SKM-1 treated with dmso at 0.1 percent for 144 hours (cell line): ENCODE results near the gene TTC31.
"Not testable (repeated sequence)": the region's sequence is repeated elsewhere in the genome, so short reads cannot be mapped to it uniquely, and the experiment has no call there.

Source experiments
- DNase-seq: peaks from one replicate; lab custom pipeline; 2025; ENCODE audit not compliant: unreplicated experiment; lab: John Stamatoyannopoulos, UW

The TTC31 gene

DNA sequence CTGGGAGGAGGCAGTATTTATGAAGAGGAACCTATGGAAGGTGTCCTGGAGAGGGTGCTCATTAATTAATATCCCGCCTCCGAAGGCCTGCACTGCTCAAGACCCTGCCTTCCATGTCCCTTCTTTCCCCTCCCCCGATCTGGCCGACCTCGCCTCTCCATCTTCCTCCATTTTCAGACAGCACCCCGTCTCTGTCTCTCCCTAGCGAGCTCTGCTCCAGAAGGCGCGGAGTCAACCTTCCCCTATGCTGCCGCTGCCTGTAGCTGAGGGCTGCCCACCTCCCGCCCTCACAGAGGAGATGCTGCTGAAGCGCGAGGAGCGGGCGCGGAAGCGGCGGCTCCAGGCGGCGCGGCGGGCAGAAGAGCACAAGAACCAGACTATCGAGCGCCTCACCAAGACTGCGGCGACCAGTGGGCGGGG, 25.7 kb upstream of the TTC31 start:
- no peak for DNase-seq

DNA sequence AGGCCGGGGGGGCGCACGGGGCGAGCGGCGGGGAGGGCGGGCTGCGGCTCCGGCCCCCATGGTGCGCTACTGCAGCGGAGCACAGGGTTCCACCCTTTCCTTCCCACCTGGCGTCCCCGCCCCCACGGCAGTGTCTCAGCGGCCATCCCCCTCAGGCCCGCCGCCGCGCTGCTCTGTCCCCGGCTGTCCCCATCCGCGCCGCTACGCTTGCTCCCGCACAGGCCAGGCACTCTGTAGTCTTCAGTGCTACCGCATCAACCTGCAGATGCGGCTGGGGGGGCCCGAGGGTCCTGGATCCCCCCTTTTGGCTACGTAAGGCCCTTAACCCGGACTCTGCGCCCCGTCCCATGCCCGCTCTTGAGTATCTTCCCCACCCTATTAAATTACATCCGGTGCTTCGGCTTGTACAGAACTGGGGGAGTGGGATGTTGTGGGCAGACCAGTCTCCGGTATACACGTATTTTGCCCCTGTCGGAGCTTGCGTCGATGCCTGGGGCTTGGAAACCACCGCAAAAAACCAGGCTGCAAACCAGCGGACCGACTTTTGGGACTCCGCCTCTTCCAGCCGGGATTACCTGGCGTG, 25.2 kb upstream of the TTC31 start:
- no peak for DNase-seq

DNA sequence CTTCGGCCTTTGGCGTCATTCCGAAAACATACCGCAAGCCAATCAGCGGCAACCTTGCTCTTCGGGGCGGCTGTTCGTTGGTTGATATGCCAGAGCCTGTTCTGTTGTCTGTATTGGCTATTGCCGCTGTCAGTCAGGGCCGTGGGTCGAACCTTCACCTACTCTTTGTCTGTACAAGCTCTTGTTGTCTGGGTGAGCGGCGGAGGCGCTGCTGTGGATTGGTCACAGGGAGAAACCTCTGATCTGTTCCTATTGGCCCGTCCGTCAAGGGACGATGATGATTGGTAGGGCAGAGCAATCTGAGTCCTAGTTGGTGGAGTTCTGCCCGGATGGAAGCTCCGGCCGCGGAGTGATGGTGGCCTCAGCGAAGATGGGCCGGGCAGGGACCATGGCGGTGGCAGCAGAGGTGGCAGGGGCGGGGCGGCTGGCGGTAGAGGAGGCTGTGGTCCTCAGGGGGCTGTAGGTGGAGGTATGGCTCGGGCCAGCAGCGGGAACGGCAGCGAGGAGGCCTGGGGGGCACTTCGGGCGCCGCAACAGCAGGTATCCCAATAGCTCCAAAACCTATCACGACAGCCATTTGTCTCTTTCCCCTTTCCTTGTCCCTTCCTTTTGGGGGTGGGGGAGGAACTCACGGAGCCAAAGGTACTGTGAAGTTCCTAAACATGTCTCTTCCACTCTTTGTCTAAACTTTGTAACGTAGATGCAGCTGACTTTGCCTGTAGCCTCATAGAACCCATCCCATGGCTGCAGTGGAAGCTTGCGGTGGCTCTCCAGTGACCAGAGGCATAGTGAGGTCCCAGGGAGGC, 24.5 kb upstream of the TTC31 start, which contains the start of gene WBP1:
WBP1 (plus strand) TSS at position 307 of the 806 bp plus-strand sequence; CDS start at position 472, 165 bp downstream.
- DNase-seq: peak; percentile 99

DNA sequence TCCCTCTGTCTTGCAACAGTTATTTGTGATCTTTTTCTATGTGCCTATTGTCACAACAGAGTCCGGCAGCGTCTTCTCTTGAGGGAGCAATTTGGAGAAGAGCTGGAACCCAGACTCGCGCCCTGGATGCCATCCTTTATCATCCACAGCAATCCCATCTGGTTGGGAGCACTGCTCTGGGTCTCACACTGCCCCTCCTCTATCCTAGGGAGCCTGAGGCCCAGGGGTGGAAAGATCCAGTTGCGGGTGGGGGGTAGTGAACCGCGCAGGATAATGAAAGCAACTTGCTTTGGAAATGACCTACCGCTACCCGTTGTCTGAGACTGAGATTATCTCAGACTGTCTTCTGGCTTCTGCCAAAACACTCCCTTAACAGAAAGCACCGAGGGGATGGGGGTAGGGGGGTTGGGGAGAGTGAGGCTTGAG, 23.9 kb upstream of the TTC31 start:
- no peak for DNase-seq

DNA sequence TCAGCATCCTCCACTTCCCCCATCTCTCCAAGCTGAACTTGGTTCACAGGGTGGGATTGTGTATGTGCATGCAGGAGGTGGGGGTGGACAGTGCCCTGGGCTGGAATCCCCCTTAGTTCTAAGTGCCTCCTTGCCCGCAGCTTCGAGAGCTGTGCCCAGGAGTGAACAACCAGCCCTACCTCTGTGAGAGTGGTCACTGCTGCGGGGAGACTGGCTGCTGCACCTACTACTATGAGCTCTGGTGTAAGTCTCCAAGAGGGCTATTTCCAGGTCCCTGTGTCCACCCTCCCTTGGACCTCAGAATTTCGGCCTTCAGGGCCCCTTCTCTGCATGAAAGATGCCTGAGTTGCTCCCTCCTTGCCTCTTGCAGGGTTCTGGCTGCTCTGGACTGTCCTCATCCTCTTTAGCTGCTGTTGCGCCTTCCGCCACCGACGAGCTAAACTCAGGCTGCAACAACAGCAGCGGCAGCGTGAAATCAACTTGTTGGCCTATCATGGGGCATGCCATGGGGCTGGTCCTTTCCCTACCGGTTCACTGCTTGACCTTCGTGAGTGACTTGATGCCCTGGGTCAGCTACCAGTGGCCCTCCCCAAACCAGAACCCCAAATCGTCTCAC, 23.3 kb upstream of the TTC31 start:
- not testable (repeated sequence) for DNase-seq

DNA sequence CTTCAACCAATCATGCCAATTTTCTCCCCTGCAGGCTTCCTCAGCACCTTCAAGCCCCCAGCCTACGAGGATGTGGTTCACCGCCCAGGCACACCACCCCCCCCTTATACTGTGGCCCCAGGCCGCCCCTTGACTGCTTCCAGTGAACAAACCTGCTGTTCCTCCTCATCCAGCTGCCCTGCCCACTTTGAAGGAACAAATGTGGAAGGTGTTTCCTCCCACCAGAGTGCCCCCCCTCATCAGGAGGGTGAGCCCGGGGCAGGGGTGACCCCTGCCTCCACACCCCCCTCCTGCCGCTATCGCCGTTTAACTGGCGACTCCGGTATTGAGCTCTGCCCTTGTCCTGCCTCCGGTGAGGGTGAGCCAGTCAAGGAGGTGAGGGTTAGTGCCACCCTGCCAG, 22.7 kb upstream of the TTC31 start:
- not testable (repeated sequence) for DNase-seq

DNA sequence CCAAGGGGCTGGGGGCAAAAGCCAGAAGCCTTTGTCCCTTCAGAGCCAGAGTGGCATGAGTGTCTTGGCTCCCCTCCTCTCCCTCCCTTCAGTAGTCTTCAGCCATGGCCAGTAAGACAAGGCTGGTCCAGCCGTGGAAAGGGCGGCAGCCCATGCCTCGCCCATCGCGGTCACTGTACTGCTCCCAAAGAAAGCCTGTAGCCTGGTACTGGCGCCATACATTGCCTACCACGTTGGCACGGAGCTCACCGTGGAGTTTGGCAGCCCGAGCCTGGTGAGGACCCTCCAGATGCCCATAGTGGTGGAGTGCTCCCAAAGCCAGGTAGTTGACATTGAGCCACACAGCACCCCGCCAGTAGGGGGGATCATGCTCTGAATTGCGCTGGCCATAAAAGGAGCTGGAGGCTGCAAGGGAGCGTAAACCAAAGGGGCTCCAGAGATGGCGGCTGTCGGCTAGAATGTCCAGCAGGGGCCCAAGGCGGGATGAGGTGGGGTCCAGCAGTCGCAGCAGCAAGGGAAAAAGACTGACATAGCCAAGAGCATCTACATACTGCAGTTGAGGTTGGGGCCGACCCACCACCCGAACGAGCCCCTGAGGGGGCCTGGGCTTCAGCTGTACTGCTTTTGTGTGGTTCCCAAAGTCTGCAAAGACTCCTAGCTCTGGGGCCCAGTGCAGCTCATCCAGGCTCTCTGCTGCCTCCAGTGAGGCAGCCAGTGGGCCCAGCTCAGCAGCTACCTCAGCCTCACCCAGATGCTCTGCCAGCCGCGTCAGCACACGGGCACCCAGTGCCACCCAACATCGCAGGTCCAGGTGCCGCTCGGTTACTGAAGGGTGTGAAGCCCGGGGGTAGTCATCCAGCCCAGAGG, 21.5 kb upstream of the TTC31 start:
- DNase-seq: no peak

DNA sequence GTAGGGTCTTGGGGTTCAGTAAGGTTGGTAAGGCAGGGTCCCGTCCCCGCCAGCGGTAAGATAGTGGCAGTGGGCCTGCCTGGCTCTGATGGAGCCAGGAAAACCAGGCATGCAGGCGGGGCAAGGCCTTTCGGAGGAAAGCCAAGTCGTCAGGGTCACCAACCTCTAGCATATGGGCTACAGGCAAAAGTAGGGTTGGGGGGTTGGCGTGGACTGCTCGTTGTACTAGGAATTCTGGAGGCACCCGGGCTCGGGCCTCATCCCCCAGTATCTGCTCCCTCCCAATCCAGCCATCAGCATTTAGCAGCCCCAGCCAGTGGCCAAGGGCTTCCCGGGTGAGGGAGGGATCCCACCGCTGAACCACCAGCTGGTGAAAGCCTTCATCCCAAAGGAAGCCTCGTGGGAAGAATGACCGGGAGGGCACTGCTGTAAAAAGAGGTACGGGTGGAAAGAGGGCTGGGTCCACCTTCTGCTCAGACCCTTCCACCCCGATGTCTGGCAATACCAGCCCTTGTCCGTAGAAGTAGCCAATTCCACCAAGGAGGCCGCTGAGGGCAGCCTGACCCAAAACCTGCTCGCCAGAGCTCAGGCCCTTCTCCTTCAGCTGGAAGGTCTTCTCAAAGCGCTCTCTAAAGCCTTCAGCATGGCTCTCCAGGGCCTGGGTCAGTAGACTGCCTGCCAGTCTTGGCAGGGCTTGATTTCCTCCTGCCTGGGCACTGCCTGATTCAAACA, 20.7 kb upstream of the TTC31 start:
- no peak for DNase-seq

DNA sequence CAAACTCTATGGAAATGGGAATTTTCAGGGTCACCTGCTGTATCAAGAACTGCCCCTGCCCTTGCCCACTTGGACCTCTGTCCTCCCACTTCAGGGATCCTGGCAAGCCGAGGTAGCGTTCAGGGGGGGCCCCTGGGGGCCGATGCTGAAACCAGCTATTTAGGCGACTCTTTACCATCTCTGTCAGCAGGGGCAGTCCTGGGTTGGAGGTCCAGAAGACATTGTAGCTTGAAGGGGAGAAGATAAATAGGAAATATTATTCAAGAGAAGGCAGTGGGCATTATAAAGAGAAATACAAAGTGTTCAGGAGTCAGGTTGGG, 20.1 kb upstream of the TTC31 start:
- no peak for DNase-seq

DNA sequence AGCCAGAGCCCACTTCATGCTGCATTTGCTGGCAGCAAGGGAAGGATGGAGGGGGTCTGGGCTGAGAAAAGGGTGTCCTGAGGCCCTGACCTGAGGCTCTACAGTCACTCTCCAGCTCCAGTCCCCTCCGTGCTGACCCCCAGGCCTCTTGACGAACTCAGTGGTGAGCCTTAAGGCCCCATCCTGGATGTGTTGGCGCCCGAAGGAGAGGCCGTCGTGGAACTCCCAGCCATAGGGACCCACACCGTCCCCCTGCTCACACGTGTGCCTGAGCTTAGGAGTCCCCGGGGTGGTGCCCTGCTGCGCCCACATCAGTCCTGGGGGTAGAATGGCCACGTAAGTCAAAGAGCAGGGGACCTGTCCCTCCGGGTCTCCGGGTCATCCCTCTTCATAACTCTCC, 18.5 kb upstream of the TTC31 start:
- no peak for DNase-seq

DNA sequence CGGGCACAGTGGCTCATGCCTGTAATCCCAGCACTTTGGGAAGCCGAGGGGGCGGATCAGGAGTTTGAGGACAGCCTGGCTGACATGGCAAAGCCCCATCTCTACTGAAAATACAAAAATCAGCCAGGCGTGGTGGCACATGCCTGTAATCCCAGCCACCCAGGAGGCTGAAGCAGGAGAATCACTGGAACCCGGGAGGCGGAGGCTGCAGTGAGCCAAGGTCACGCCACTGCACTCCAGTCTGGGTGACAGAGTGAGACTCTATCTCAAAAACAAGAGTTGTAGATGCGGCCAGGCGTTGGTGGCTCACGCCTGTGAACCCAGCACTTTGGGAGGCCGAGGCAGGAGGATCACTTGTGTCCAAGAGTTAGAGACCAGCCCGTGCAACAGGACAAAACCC, 12.1 kb upstream of the TTC31 start:
- not testable (repeated sequence) for DNase-seq

DNA sequence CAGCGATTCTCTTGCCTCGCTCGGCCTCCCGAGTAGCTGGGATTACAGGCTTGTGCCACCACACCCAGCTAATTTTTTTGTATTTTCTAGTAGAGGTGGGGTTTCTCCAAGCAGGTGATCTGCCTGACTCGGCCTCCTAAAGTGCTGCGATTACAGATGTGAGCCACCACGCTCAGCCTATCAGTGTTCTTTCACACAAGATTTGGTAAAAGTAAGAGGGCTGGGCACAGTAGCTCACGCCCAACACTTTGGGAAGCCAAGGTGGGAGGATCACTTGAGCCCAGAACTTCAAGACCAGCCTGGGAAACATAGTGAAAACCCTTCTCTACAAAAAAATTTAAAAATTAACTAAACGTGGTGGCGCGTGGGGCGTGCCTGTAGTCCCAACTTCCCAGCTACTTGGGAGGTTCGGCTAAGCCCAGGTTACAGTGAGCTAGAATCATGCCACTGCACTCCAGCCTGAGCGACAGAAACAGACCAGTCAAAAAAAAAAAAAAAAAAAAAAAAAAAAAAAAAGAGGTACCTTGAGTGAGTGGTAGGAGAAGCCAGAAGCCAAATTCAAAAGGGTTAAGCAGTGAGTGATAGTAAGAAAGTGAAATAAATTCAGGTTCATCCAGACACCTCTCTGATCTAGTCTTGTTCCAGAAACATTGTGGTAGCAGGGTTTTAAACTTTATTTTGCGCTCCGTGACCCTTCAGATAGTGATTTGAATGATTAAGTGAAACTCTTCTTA, 11.4 kb upstream of the TTC31 start:
- no peak for DNase-seq

DNA sequence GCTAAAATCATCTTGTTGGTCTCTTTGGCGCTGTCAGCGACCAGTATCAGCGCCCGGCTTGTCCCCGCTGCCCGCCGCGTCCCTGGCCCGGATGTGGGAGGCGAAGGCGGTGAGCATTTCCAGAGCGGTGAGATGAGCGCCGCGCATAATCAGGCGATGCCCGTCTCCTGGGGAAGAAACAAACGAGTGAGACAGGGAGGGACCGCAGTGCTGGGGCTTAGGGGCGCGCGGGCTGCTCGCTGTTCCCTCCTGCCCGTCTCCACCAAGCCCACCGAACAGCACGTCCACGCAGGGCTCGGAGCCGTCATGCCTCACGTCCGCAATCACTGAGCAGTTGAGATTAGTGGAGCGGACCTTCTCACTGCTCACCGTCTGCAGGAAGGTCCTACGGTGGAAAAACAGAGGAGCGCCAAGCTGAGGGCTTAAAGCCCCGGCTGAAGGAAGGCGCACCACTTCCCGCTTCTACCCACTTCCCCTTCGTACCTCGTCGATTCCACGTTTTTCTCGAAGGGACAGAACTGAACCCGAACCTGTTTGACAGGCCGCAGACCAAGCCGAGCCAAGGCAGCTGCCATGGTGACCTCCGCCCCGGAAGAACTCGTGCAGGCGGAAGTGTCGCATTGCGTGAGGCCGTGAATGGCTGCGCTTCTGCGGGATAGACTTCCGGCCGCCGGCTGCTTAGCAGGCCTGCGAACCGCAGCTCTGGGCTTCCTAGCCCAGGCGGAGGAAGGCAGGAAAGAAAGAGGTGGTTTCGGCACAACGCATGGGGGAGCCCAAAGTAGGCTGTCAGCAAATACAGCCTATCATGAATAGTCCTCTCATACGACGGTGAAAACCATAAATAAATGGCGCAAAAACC, 10.6 kb upstream of the TTC31 start, which contains the start of gene MRPL53:
MRPL53 (minus strand) TSS at position 595 of the 859 bp plus-strand sequence; CDS start at position 575, 20 bp downstream.
- peak; percentile 82 for DNase-seq

DNA sequence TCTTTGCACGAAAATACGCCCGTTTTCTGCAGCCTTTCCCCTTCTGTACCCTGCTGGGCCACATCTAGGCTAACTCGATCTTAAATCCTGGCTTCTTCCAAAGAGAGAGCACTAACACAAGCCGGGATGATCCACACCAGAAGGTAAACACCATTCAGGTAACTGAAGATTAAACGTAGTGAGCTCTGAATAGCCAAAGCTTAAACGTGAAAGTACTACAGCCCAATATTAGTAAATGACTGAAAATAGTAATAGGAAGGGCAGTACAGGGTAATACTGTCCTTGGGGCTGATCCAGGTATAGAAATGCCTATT, 10.0 kb upstream of the TTC31 start:
- no peak for DNase-seq

DNA sequence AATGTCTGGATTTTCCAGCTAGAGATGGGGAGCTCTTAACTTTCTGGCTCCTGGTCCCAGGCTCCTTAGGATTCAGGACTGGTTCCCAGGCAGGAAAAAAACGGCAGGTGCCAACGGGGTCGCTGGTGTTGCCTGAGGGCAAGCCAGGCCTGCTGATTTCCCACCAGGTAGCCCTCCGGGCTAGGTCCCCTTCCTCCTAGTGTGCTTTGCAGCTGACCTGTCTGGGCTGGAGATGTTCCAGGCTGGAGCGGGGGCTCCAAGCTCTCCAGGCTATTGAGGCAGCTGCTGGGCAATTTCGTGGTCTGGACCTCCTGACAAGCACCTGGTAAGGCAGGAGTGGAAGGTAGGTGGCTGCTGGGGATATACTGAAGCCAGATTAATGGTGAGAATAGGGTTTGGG, 8.4 kb upstream of the TTC31 start:
- DNase-seq: no peak

DNA sequence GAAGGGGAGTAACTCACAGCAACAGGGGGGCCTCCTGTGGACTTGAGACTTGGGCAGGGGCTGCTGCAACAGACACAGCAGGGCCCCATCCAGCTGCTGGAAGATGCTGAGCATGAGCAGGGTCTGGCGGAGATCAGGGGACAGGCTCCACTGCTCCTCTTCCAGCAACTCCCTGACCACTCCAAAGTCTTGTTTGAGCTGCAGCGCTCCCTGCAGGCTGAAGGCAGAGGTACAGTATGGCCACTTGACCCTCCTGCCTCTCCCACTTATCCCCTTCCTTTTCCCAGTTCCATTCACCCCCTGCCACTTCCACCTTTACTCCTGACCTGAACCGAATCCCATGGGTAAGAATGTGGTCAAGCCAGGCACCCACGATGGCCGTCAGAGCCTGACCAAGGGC, 8.0 kb upstream of the TTC31 start:
- DNase-seq: no peak

DNA sequence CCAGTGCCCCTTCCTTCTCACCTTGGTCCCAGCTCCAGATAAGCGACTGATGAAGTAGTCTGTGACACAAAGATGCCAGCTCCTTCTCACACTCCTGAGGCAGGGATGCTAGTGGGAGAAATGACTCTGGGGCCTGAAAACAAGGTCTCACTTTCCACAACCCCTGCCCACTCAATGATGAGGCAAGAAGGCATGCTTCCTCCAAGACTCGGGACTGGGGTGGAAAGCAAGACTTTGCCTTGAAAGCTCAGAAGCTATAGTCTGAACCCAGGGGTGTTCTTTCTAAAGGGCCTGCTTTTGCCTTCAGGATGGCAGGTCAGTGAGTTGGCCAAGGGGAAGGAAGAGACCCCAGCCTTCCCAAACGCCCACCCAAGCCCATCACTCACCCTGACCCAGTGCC, 1.4 kb upstream of the TTC31 start:
- no peak for DNase-seq

DNA sequence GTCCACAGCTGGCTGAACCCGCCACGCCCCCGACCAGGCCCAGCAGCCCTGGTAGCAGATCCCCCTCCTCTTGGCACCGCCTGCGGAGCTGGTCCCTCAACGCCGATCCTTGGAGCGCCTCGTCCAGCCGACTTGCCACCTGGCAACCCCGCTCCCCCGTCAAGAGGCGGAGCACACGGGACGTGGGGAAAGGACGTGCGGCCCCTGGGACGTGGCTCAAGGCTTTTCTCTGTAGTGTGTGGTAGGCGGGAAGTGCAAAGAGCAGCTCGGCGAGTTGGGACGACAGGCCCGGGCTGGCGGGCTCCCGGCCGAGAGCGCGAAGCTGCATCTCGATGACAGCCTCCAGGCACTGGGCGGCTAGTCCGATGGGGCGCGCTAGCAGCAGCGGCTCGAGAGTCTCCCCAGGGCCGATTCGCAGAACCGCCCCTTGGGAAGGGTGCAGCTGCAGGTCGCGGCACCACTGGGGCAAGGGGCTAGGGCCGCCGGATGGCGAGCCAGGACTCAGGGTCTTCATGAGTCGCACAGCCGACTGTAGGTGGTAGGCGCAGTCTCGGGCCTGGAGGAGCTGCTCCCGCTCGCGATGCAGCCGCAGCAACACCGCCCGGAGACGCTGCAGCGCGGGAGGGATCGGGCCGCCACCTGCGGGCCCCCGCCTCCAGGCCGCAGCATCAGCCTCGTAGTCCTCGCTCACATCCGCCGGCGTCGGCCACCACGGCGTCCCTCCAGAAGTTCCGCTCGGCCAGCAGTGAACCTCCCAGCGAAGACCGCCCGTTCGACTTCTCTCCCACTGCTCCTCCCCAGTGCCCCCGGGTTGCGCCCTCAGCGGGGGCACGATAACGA, 700 bp upstream of the TTC31 start:
- DNase-seq: peak; percentile 24
